H9 (cell line): Measurements from ENCODE around the gene GPBP1L1. TPM values are rescaled to one million over a fixed set of nuclear protein-coding genes. Genes with fewer than 3 reads are reported as not detected.
A peak's percentile ranks its signal among the peaks of the same experiment; 100 is the strongest.

Source experiments
- DNase-seq: peaks from one replicate; pipeline ENCODE4 v3.0.0-alpha.2; 2017
- H2AFZ ChIP-seq: one replicate; pipeline ENCODE4 v1.6.1; 2013; ENCODE audit warnings: mild to moderate bottlenecking, low read length, control low read depth, moderate library complexity
- H2AK5ac ChIP-seq: 2 replicates; pipeline ENCODE4 v1.6.1; 2013; ENCODE audit warnings: low read length, control low read depth, mixed read lengths; ENCODE audit not compliant: insufficient read length
- H2BK120ac ChIP-seq: one replicate; pipeline ENCODE4 v1.6.1; 2013; ENCODE audit warnings: low read depth, mild to moderate bottlenecking, low read length, control low read depth, inconsistent platforms; ENCODE audit not compliant: poor library complexity, severe bottlenecking
- H2BK12ac ChIP-seq: 2 replicates; pipeline ENCODE4 v1.6.1; 2013; ENCODE audit warnings: low read length, control low read depth, mixed read lengths, low read depth; ENCODE audit not compliant: insufficient read length
- H2BK15ac ChIP-seq: 2 replicates; pipeline ENCODE4 v1.6.1; 2013; ENCODE audit warnings: low read depth, low read length, control low read depth
- H2BK20ac ChIP-seq: one replicate; pipeline ENCODE4 v1.6.1; 2013; ENCODE audit warnings: low read depth, mild to moderate bottlenecking, low read length, control low read depth, inconsistent platforms; ENCODE audit not compliant: poor library complexity, severe bottlenecking
- H2BK5ac ChIP-seq: 2 replicates; pipeline ENCODE4 v1.6.1; 2013; ENCODE audit warnings: low read length, control low read depth, mixed read lengths; ENCODE audit not compliant: insufficient read length
- H3K14ac ChIP-seq: 2 replicates; pipeline ENCODE4 v1.6.1; 2013; ENCODE audit warnings: low read length, control low read depth; ENCODE audit not compliant: insufficient read depth
- H3K18ac ChIP-seq: 2 replicates; pipeline ENCODE4 v1.6.1; 2013; ENCODE audit warnings: low read depth, mild to moderate bottlenecking, mixed read lengths, low read length, control low read depth; ENCODE audit not compliant: insufficient read length
- H3K23ac ChIP-seq: 2 replicates; pipeline ENCODE4 v1.6.1; 2013; ENCODE audit warnings: low read length, control low read depth, mixed read lengths, low read depth; ENCODE audit not compliant: insufficient read length
- H3K23me2 ChIP-seq: 2 replicates; pipeline ENCODE4 v1.6.1; 2013; ENCODE audit warnings: low read depth, mild to moderate bottlenecking, mixed read lengths, low read length, control low read depth; ENCODE audit not compliant: insufficient read length, poor library complexity, severe bottlenecking
- H3K27ac ChIP-seq: 2 replicates; pipeline ENCODE4 v1.5.1; 2013; ENCODE audit warnings: low read length, control low read depth, mixed read lengths, low read depth; ENCODE audit not compliant: insufficient read length
- H3K27me3 ChIP-seq: 2 replicates; pipeline ENCODE4 v1.6.1; 2013; ENCODE audit warnings: low read length, control low read depth, inconsistent platforms; ENCODE audit not compliant: insufficient read depth
- H3K4ac ChIP-seq: 2 replicates; pipeline ENCODE4 v1.6.1; 2013; ENCODE audit warnings: low read depth, mild to moderate bottlenecking, control low read depth, inconsistent platforms, low read length, moderate library complexity
- H3K4me1 ChIP-seq: 2 replicates; pipeline ENCODE4 v1.6.1; 2013; ENCODE audit warnings: low read length, control low read depth, inconsistent platforms; ENCODE audit not compliant: insufficient read depth
- H3K4me2 ChIP-seq: 2 replicates; pipeline ENCODE4 v1.6.1; 2013; ENCODE audit warnings: low read length, control low read depth, mixed read lengths; ENCODE audit not compliant: insufficient read length, insufficient read depth
- H3K56ac ChIP-seq: 2 replicates; pipeline ENCODE4 v1.6.1; 2013; ENCODE audit warnings: low read depth, mild to moderate bottlenecking, mixed read lengths, low read length, control low read depth; ENCODE audit not compliant: insufficient read length
- H3K79me1 ChIP-seq: 2 replicates; pipeline ENCODE4 v1.6.1; 2013; ENCODE audit warnings: low read depth, mild to moderate bottlenecking, moderate library complexity, low read length, control low read depth, inconsistent platforms; ENCODE audit not compliant: insufficient read depth, poor library complexity, severe bottlenecking
- H3K79me2 ChIP-seq: 2 replicates; pipeline ENCODE4 v1.6.1; 2013; ENCODE audit warnings: low read length, control low read depth, inconsistent platforms; ENCODE audit not compliant: insufficient read depth
- H3K9ac ChIP-seq: 2 replicates; pipeline ENCODE4 v1.6.1; 2013; ENCODE audit warnings: low read length, control low read depth, mixed read lengths; ENCODE audit not compliant: insufficient read length; ENCODE audit errors: extremely low read depth
- H3K9me3 ChIP-seq: one replicate; pipeline ENCODE4 v1.6.1; 2013; ENCODE audit warnings: low read depth, low read length, inconsistent platforms; ENCODE audit not compliant: control insufficient read depth
- H3T11ph ChIP-seq: one replicate; pipeline ENCODE4 v1.6.1; 2013; ENCODE audit warnings: mild to moderate bottlenecking, low read length, control low read depth, inconsistent platforms
- H4K20me1 ChIP-seq: one replicate; pipeline ENCODE4 v1.6.1; 2013; ENCODE audit not compliant: control insufficient read depth, insufficient read length, insufficient read depth
- H4K5ac ChIP-seq: 2 replicates; pipeline ENCODE4 v1.6.1; 2013; ENCODE audit warnings: low read depth, mild to moderate bottlenecking, mixed read lengths, low read length, control low read depth; ENCODE audit not compliant: insufficient read length
- H4K8ac ChIP-seq: replicated peaks from 2 replicates; pipeline ENCODE4 v1.6.1; 2013; ENCODE audit warnings: low read length, control low read depth, mixed read lengths, low read depth; ENCODE audit not compliant: insufficient read length
- H4K91ac ChIP-seq: 2 replicates; pipeline ENCODE4 v1.6.1; 2013; ENCODE audit warnings: low read depth, mild to moderate bottlenecking, moderate library complexity, mixed read lengths, low read length, control low read depth; ENCODE audit not compliant: insufficient read length
- H3K27ac Mint-ChIP-seq, 3 experiments: 2 replicates in 2 of 3; 3 replicates in 1 of 3; pipeline ENCODE4 v1.8.0; 2020 to 2021; ENCODE audit warnings: mixed read lengths in 3 of 3, mild to moderate bottlenecking in 1 of 3, moderate library complexity in 1 of 3
- H3K27me3 Mint-ChIP-seq: 2 replicates; pipeline ENCODE4 v1.8.0; 2021; ENCODE audit warnings: low read depth, mild to moderate bottlenecking, moderate library complexity, mixed read lengths
- H3K36me3 Mint-ChIP-seq, 3 experiments: 2 replicates in 2 of 3; 3 replicates in 1 of 3; pipeline ENCODE4 v1.8.0; 2020 to 2021; ENCODE audit warnings: low read depth in 3 of 3, mixed read lengths in 3 of 3; ENCODE audit not compliant: insufficient read depth in 1 of 3
- H3K4me1 Mint-ChIP-seq, 2 experiments: 2 replicates each; pipeline ENCODE4 v1.8.0; 2020; ENCODE audit warnings: mixed read lengths in 2 of 2
- H3K4me3 Mint-ChIP-seq, 2 experiments: 2 replicates in 1 of 2; 3 replicates in 1 of 2; pipeline ENCODE4 v1.8.0; 2020 to 2021; ENCODE audit warnings: mild to moderate bottlenecking in 2 of 2, mixed read lengths in 2 of 2, moderate library complexity in 1 of 2
- H3K9me3 Mint-ChIP-seq, 2 experiments: 2 replicates in 1 of 2; 3 replicates in 1 of 2; pipeline ENCODE4 v1.8.0; 2020; ENCODE audit warnings: mild to moderate bottlenecking in 2 of 2, mixed read lengths in 2 of 2, moderate library complexity in 1 of 2
- CTCF ChIP-seq: fragments of 200-600 bp; sonication (generic); conservative IDR thresholded peaks from 3 replicates; pipeline ENCODE4 v1.8.0; 2021; ENCODE audit warnings: antibody characterized with exemption, mild to moderate bottlenecking
- WGBS: extraction: QIAGEN DNeasy Blood & Tissue Kit; methylation state at CpG from one replicate; pipeline ENCODE4 v1.1.7; 2013; ENCODE audit warnings: missing lambda C conversion rate, low lambda C conversion rate, mixed read lengths; ENCODE audit not compliant: insufficient read length; ENCODE audit errors: extremely low coverage; 5-methylcytosine and 5-hydroxymethylcytosine counted together
- total RNA-seq: library from RNA; stranded (reverse); gene quantifications from 2 replicates; pipeline ENCODE4 v1.2.1, GENCODE V29; 2021

The GPBP1L1 gene
- total RNA-seq, 1 experiment from 2014 or later = 115 TPM

DNA sequence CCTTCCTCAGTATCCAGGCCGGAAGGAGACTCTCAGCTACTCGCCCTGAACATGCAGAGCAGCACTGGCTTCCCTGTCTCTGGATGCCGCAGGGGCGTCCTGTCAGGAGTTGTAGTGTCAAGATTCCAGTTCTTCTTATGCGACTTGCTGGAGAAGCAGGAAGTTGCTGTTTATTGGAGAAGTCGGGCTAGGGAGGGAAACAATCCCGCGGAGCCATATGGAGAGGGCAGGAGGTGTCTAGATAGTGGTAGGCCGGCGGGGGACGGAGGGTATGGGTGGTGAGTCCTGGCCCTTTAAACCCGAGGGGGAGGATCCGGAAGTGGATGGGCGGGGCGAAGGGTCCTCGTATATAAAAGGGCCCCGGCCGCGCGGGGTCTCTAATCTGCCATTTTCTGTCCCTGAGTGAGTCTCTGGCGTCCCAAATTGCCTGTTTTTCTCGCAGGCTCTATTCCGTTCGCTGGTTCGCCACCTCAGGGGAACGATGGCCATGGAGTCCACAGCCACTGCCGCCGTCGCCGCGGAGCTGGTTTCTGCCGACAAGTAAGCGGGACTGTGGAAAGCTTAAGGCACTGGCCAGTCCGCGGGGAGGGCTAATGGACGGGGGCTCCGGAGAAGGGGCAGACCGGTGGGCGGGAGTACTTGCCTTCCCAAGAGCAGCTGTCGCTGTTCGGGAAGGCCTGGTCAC, 102.5 kb downstream of the GPBP1L1 start, which contains the start of gene NASP:
NASP (plus strand) TSS at position 376 of the 685 bp plus-strand sequence; CDS start at position 482, 106 bp downstream.
- no peaks in the 10 kb centered on the region for H3K9me3 ChIP-seq
- peak within 1 kb of the TSS; percentile 100 for H3K9ac ChIP-seq
- peak within 1 kb of the TSS; percentile 44 for H3K23ac ChIP-seq
- peak within 1 kb of the TSS; percentile 99 for H3K18ac ChIP-seq
- peak within 1 kb of the TSS; percentile 77 for H3K56ac ChIP-seq
- H3K79me1 ChIP-seq = no peaks in the 10 kb centered on the region
- peak within 1 kb of the TSS; percentile 87 for H4K91ac ChIP-seq
- no peak within 1 kb of the TSS for H2BK12ac ChIP-seq
- no peaks in the 10 kb centered on the region for H3K27me3 ChIP-seq
- no peak; the same call in 2 of the 3 replicates for TF ChIP-seq CTCF
- H3K14ac ChIP-seq = peak within 1 kb of the TSS; percentile 100
- peak within 1 kb of the TSS; percentile 86 for H3K27ac ChIP-seq
- peak within 1 kb of the TSS; percentile 39 for H4K8ac ChIP-seq
- H2AK5ac ChIP-seq = peak within 1 kb of the TSS; percentile 44
- H3K36me3 Mint-ChIP-seq = peaks cover 24 to 32% (median 28%) of the 10 kb centered on the region in 3 experiments
- H4K5ac ChIP-seq = peak within 1 kb of the TSS; percentile 96
- H3T11ph ChIP-seq = peak within 1 kb of the TSS; percentile 26
- peak; percentile 87 for DNase-seq
- no peak within 1 kb of the TSS for H2AFZ ChIP-seq
- no peak within 1 kb of the TSS for H2BK20ac ChIP-seq
- H3K23me2 ChIP-seq = peaks cover 6% of the 10 kb centered on the region
- peaks cover 17 to 28% of the 10 kb centered on the region in 2 experiments for H3K4me1 Mint-ChIP-seq
- no CpG with 5 or more reads among the region's 41 CpGs for WGBS
- H3K4me2 ChIP-seq = peak within 1 kb of the TSS; percentile 86
- peak within 1 kb of the TSS; percentile 62 for H2BK120ac ChIP-seq
- H4K20me1 ChIP-seq = no peaks in the 10 kb centered on the region
- H3K27ac Mint-ChIP-seq = peak within 1 kb of the TSS; percentile 99 to 100 (median 100)
- H3K4me1 ChIP-seq = no peaks in the 10 kb centered on the region
- H3K4me3 Mint-ChIP-seq = peak within 1 kb of the TSS; percentile 99 to 100
- H3K79me2 ChIP-seq = peaks cover 39% of the 10 kb centered on the region
- peak within 1 kb of the TSS; percentile 90; the same call in 1 of the 2 replicates for H3K4ac ChIP-seq
- no peak within 1 kb of the TSS for H2BK15ac ChIP-seq
- H3K27me3 Mint-ChIP-seq = peaks cover 3% of the 10 kb centered on the region; the same call in 1 of the 2 replicates
- peak within 1 kb of the TSS; percentile 76 for H2BK5ac ChIP-seq
- peaks cover 2 to 3% of the 10 kb centered on the region in 2 experiments; a peak in 3 of 5 replicates for H3K9me3 Mint-ChIP-seq
